ENCODE results near the gene APOA4. TPM values are rescaled to one million over a fixed set of nuclear protein-coding genes. Genes with fewer than 3 reads are reported as not detected.

APOA4 gene
- total and polyA plus RNA-seq, 2 of the 13 experiments (the other 11 are each of a cell fraction or from before 2014, with no cell fraction given): 3.8 to 7.2 TPM

GRCh38 chr11:116837231-116838091 lies 14.4 kb upstream of the APOA4 start, which contains the start of gene APOA1 (continued):
- peak; percentile 27; the same call in 1 of the 2 replicates for TF ChIP-seq HINFP (CRISPR knock-in tag; IDR thresholded peaks at IDR 0.05; ENCODE audit: low read depth)
- peak; percentile 85 for TF ChIP-seq BCL6 (CRISPR knock-in tag; IDR thresholded peaks at IDR 0.05)
- 0 out of 2 replicates have a peak, but pooled peaks have one; percentile 38 for TF ChIP-seq ZFP36L1 (CRISPR knock-in tag; IDR thresholded peaks at IDR 0.05)
- TF ChIP-seq HDAC1 (CRISPR knock-in tag; IDR thresholded peaks at IDR 0.05): peak; percentile 90
- TF ChIP-seq TAF15 (IDR thresholded peaks at IDR 0.05; ENCODE audit: low read depth, low read length, poor library complexity, severe bottlenecking): peak; percentile 96
- TF ChIP-seq NAIF1 (CRISPR knock-in tag; IDR thresholded peaks at IDR 0.05; ENCODE audit: borderline replicate concordance): no peak
- peak; percentile 85 for TF ChIP-seq SP5 (CRISPR knock-in tag; IDR thresholded peaks at IDR 0.05; ENCODE audit: borderline replicate concordance, low read depth)
- TF ChIP-seq ATF7-NPFF (CRISPR knock-in tag; IDR thresholded peaks at IDR 0.05; ENCODE audit: low read depth): peak; percentile 93
- TF ChIP-seq ZMAT3 (CRISPR knock-in tag; conservative IDR thresholded peaks at IDR 0.05): peak; percentile 75; the same call in 1 of the 2 replicates
- TF ChIP-seq KDM3A (CRISPR knock-in tag; IDR thresholded peaks at IDR 0.05; ENCODE audit: low read depth): peak; percentile 69; the same call in 1 of the 2 replicates
- TF ChIP-seq ARNTL (CRISPR knock-in tag; IDR thresholded peaks at IDR 0.05): peak; percentile 65
- TF ChIP-seq SNAI1 (CRISPR knock-in tag; IDR thresholded peaks at IDR 0.05; ENCODE audit: borderline replicate concordance): peak; percentile 95; the same call in 1 of the 2 replicates
- TF ChIP-seq GABPA (IDR thresholded peaks at IDR 0.05; ENCODE audit: low read depth, low read length): no peak
- TF ChIP-seq GABPA (CRISPR knock-in tag; IDR thresholded peaks at IDR 0.05; ENCODE audit: low read depth): no peak
- no peak for TF ChIP-seq PCBP2 (optimal IDR thresholded peaks at IDR 0.05; ENCODE audit: low read depth, low read length, poor library complexity, severe bottlenecking)
- TF ChIP-seq SUZ12 (IDR thresholded peaks at IDR 0.05; ENCODE audit: low read depth, low read length): no peak
- TF ChIP-seq BATF2 (CRISPR knock-in tag; IDR thresholded peaks at IDR 0.05): no peak; the same call in 1 of the 2 replicates
- no peak for TF ChIP-seq CENPBD1 (CRISPR knock-in tag; IDR thresholded peaks at IDR 0.05; ENCODE audit: borderline replicate concordance, low read depth)
- peak; percentile 75; the same call in 1 of the 2 replicates for TF ChIP-seq TFAP4 (IDR thresholded peaks at IDR 0.05; ENCODE audit: borderline replicate concordance, low read depth)
- peak; percentile 28; the same call in 1 of the 2 replicates for TF ChIP-seq ZNF121 (CRISPR knock-in tag; IDR thresholded peaks at IDR 0.05)
- peak; percentile 60; the same call in 1 of the 2 replicates for TF ChIP-seq ISL2 (CRISPR knock-in tag; IDR thresholded peaks at IDR 0.05)
- TF ChIP-seq ZNF83 (CRISPR knock-in tag; IDR thresholded peaks at IDR 0.05; ENCODE audit: borderline replicate concordance): peak; percentile 76; the same call in 1 of the 2 replicates
- TF ChIP-seq ZNF563 (CRISPR knock-in tag; IDR thresholded peaks at IDR 0.05): peak; percentile 95

Measured in HepG2 (cell line).